NCI-H2196 (cell line): ENCODE data around the gene OBSL1.

Experiments used
- DNase-seq: peaks from one replicate; lab custom pipeline; 2025; ENCODE audit not compliant: unreplicated experiment; lab: John Stamatoyannopoulos, UW

Gene OBSL1

GRCh38 chr2:219571311-219572236 lies at the start of gene OBSL1:
Gene OBSL1, minus strand, starts transcription at chr2:219571539. Its CDS starts 307 bp downstream, at chr2:219571232.
- peak; percentile 66 for DNase-seq

- no peak for DNase-seq
Measured at GRCh38 chr2:219620546-219620945, 49.2 kb upstream of the OBSL1 start.

GRCh38 chr2:219619235-219619634 lies 47.9 kb upstream of the OBSL1 start:
- DNase-seq = no peak

- DNase-seq = no peak
Measured at GRCh38 chr2:219618733-219619122, 47.4 kb upstream of the OBSL1 start.

GRCh38 chr2:219616550-219616949 lies 45.2 kb upstream of the OBSL1 start:
- no peak for DNase-seq

GRCh38 chr2:219615894-219616293 lies 44.6 kb upstream of the OBSL1 start:
- DNase-seq = no peak

GRCh38 chr2:219615036-219615435 lies 43.7 kb upstream of the OBSL1 start:
- no peak for DNase-seq

- DNase-seq = no peak
Measured at GRCh38 chr2:219614076-219614860, 42.9 kb upstream of the OBSL1 start.

- no peak for DNase-seq
Measured at GRCh38 chr2:219613461-219614070, 42.2 kb upstream of the OBSL1 start.

- no peak for DNase-seq
Measured at GRCh38 chr2:219612577-219613286, 41.4 kb upstream of the OBSL1 start.

- peak; percentile 31 for DNase-seq
Measured at GRCh38 chr2:219611866-219612576, 40.7 kb upstream of the OBSL1 start.

GRCh38 chr2:219611306-219611705 lies 40.0 kb upstream of the OBSL1 start:
- DNase-seq = no peak

GRCh38 chr2:219609149-219609750 lies 37.9 kb upstream of the OBSL1 start:
- no peak for DNase-seq

GRCh38 chr2:219608399-219608964 lies 37.1 kb upstream of the OBSL1 start:
- DNase-seq = no peak

GRCh38 chr2:219607931-219608330 lies 36.6 kb upstream of the OBSL1 start:
- no peak for DNase-seq

- no peak for DNase-seq
Measured at GRCh38 chr2:219605607-219605954, 34.2 kb upstream of the OBSL1 start.

GRCh38 chr2:219603771-219604170 lies 32.4 kb upstream of the OBSL1 start:
- DNase-seq = no peak

- peak; percentile 17 for DNase-seq
Measured at GRCh38 chr2:219598308-219599078, 27.2 kb upstream of the OBSL1 start.
